Endodermal cell (in vitro differentiated cells): ENCODE measurements around the gene NT5C2. TPM values are rescaled to one million over a fixed set of nuclear protein-coding genes. Genes with fewer than 3 reads are reported as not detected.

Experiments used
- DNase-seq: peaks from one replicate; pipeline ENCODE4 v3.0.0-alpha.2; 2017
- H3K27ac ChIP-seq: 2 replicates; pipeline ENCODE4 v1.5.1; 2013; ENCODE audit warnings: mild to moderate bottlenecking, low read depth, low read length, moderate library complexity
- H3K27me3 ChIP-seq: 2 replicates; pipeline ENCODE4 v1.6.1; 2013; ENCODE audit warnings: mild to moderate bottlenecking, low read length, moderate library complexity; ENCODE audit not compliant: insufficient read depth, control insufficient read depth, poor library complexity, severe bottlenecking
- H3K36me3 ChIP-seq: 2 replicates; pipeline ENCODE4 v1.7.0; 2013; ENCODE audit warnings: mild to moderate bottlenecking, low read length, moderate library complexity; ENCODE audit not compliant: control insufficient read depth, insufficient read depth
- H3K4me1 ChIP-seq: one replicate; pipeline ENCODE4 v1.7.0; 2013; ENCODE audit warnings: low read length; ENCODE audit not compliant: control insufficient read depth, insufficient read depth
- H3K4me3 ChIP-seq: 2 replicates; pipeline ENCODE4 v1.5.1; 2013; ENCODE audit warnings: mild to moderate bottlenecking, low read length, moderate library complexity
- H3K9ac ChIP-seq: 2 replicates; pipeline ENCODE4 v1.6.1; 2013; ENCODE audit warnings: mild to moderate bottlenecking, low read length, moderate library complexity; ENCODE audit not compliant: poor library complexity, severe bottlenecking; ENCODE audit errors: extremely low read depth
- H3K9me3 ChIP-seq: 2 replicates; pipeline ENCODE4 v1.6.1; 2013; ENCODE audit warnings: mild to moderate bottlenecking, low read length, moderate library complexity; ENCODE audit not compliant: control insufficient read depth
- H3K27ac Mint-ChIP-seq: 2 replicates; pipeline ENCODE4 v1.8.0; 2020; ENCODE audit warnings: mixed read lengths
- H3K27me3 Mint-ChIP-seq: 2 replicates; pipeline ENCODE4 v1.8.0; 2021; ENCODE audit warnings: mild to moderate bottlenecking, mixed read lengths; ENCODE audit not compliant: insufficient read depth
- H3K36me3 Mint-ChIP-seq: 2 replicates; pipeline ENCODE4 v1.8.0; 2020; ENCODE audit warnings: low read depth, mixed read lengths
- H3K4me1 Mint-ChIP-seq: 2 replicates; pipeline ENCODE4 v1.8.0; 2020; ENCODE audit warnings: mixed read lengths
- H3K4me3 Mint-ChIP-seq: 2 replicates; pipeline ENCODE4 v1.8.0; 2020; ENCODE audit warnings: mild to moderate bottlenecking, moderate library complexity, mixed read lengths
- H3K9me3 Mint-ChIP-seq: 2 replicates; pipeline ENCODE4 v1.8.0; 2020; ENCODE audit warnings: mild to moderate bottlenecking, mixed read lengths
- CTCF ChIP-seq: fragments of 200-600 bp; sonication (generic); conservative IDR thresholded peaks from 2 replicates; pipeline ENCODE4 v1.5.0; 2021; ENCODE audit warnings: antibody characterized with exemption, mild to moderate bottlenecking
- WGBS, 2 experiments: methylation state at CpG; one replicate each; pipeline versions ENCODE4 v1.1.5 to v1.1.7; 2013; ENCODE audit warnings: missing lambda C conversion rate in 2 of 2, mixed read lengths in 1 of 2; ENCODE audit not compliant: insufficient coverage in 1 of 2, insufficient read length in 1 of 2; 5-methylcytosine and 5-hydroxymethylcytosine counted together
- total RNA-seq, 2 donors: library from RNA; stranded (reverse); fragmentation: NEBNext Ultra II Directional in 1 of 2; extraction: Animal tissue kit (Norgen Biotek cat#: 25700) in 1 of 2; gene quantifications; 2 replicates in 1 of 2; 3 replicates in 1 of 2; pipeline ENCODE4 v1.2.1, GENCODE V29; 2021

Gene NT5C2
- total RNA-seq, 2 donors from 2014 or later: 122 to 148 TPM

DNA sequence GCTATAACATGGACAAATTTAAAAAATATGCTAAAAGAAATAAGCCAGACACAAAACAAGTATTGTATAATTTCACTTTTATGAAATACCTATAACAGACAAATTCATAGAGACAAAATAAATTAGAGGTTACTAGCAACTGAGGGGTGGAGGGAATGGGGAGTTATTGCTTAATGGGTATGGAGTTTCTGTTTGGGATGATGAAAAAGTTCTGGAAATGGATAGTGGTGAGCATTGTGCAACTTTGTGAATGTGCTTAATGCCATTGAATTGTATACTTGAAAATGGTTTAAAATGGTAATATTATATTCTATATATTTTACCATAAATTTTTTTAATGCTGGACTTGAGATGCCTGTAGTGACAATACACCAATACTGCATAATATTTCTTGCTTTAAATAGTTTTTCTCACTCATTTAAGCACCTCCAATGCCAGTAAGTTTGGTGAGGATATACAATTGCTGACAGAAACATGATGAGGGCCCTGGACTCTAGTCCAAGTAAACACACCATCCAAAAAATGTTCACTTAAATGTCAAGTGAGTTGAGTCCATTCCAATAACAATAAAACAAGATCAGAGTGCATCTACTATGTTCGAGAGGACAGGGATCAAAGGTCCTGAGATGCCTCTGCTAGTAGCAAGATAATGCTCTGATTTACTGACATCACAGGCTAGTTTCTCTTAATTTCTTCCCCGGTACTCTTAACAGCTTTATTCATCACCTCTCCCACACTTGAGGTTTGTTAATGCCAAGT is 71.9 kb downstream of the NT5C2 start:
- Histone ChIP-seq H3K36me3 (peaks cover 7% of the 10 kb centered on the region), H3K27ac (no peak overlapping the region)

GRCh38 chr10:103120546-103120945 is 72.5 kb downstream of the NT5C2 start:
- Histone ChIP-seq H3K9me3 (no peaks in the 10 kb centered on the region), H3K27ac (no peak overlapping the region), H3K36me3 (peaks cover 7% of the 10 kb centered on the region), H3K9ac (no peak overlapping the region), H3K27me3 (no peaks in the 10 kb centered on the region), H3K4me1 (peaks cover 22% of the 10 kb centered on the region), H3K4me3 (no peak overlapping the region)
- Mint-ChIP-seq H3K9me3 (no peaks in the 10 kb centered on the region), H3K36me3 (peaks cover 9% of the 10 kb centered on the region), H3K4me1 (peaks cover 27% of the 10 kb centered on the region), H3K4me3 (no peak overlapping the region), H3K27me3 (no peaks in the 10 kb centered on the region), H3K27ac (no peak overlapping the region)
- no peak for TF ChIP-seq CTCF
- 83 to 98% methylated on average over 1 to 2 of the region's 2 CpGs for WGBS, 2 experiments
- no peak for DNase-seq

More for the DNA sequence above, 71.9 kb downstream of the NT5C2 start:
- no peaks in the 10 kb centered on the region for H3K9me3 ChIP-seq
- H3K4me3 ChIP-seq: no peak overlapping the region
- no peak for TF ChIP-seq CTCF
- no peaks in the 10 kb centered on the region for H3K27me3 ChIP-seq
- no peak overlapping the region for H3K9ac ChIP-seq
- Mint-ChIP-seq H3K27ac (no peak overlapping the region), H3K36me3 (peaks cover 12% of the 10 kb centered on the region), H3K4me3 (no peak overlapping the region), H3K27me3 (no peaks in the 10 kb centered on the region), H3K9me3 (no peaks in the 10 kb centered on the region), H3K4me1 (peaks cover 33% of the 10 kb centered on the region)
- no peak for DNase-seq
- peaks cover 21% of the 10 kb centered on the region for H3K4me1 ChIP-seq
- WGBS, 2 experiments: 93 to 100% methylated on average over 1 to 2 of the region's 2 CpGs

- peaks cover 17% of the 10 kb centered on the region for H3K4me1 Mint-ChIP-seq
- no peaks in the 10 kb centered on the region for H3K27me3 ChIP-seq
- H3K4me1 ChIP-seq: peaks cover 9% of the 10 kb centered on the region
- DNase-seq: no peak
- no peaks in the 10 kb centered on the region for H3K27me3 Mint-ChIP-seq
- H3K36me3 ChIP-seq: no peaks in the 10 kb centered on the region
- no peaks in the 10 kb centered on the region for H3K9me3 ChIP-seq
- 100% methylated on average over 1 of the region's 2 CpGs; no CpG with 5 or more reads in 1 of the 2 experiments for WGBS, 2 experiments
- H3K4me3 Mint-ChIP-seq: no peak overlapping the region
- no peak for TF ChIP-seq CTCF
- no peaks in the 10 kb centered on the region for H3K9me3 Mint-ChIP-seq
- no peak overlapping the region for H3K9ac ChIP-seq
- H3K27ac ChIP-seq: no peak overlapping the region
- peaks cover 8% of the 10 kb centered on the region for H3K36me3 Mint-ChIP-seq
- no peak overlapping the region for H3K4me3 ChIP-seq
- no peak overlapping the region for H3K27ac Mint-ChIP-seq
Measured at GRCh38 chr10:103117247-103117646, 75.8 kb downstream of the NT5C2 start.
